Cardiac muscle cell (in vitro differentiated cells and primary cell): ENCODE results near the gene SPIRE2. TPM values are rescaled to one million over a fixed set of nuclear protein-coding genes. Genes with fewer than 3 reads are reported as not detected.

Experiments used
- DNase-seq, 2 donors: peaks; one replicate each; pipeline versions ENCODE4 v3.0.0 to v3.0.0-alpha.2; 2010 to 2017; ENCODE audit warnings: low read depth in 1 of 2, low spot score in 1 of 2
- H3K27ac ChIP-seq: fragments of 200-600 bp; sonication (generic); 2 replicates; pipeline ENCODE4 v1.5.1; 2016
- H3K27me3 ChIP-seq: fragments of 200-600 bp; sonication (generic); 2 replicates; pipeline ENCODE4 v1.6.0; 2016; ENCODE audit warnings: control low read depth
- H3K36me3 ChIP-seq: fragments of 200-600 bp; sonication (generic); 2 replicates; pipeline ENCODE4 v1.5.1; 2016; ENCODE audit warnings: control low read depth
- H3K4me1 ChIP-seq: fragments of 200-600 bp; sonication (generic); 2 replicates; pipeline ENCODE4 v1.8.1; 2017; ENCODE audit warnings: low read depth, mild to moderate bottlenecking, mixed run types
- H3K4me3 ChIP-seq: fragments of 200-600 bp; sonication (generic); 2 replicates; pipeline ENCODE4 v1.5.1; 2016; ENCODE audit warnings: mild to moderate bottlenecking
- H3K9me3 ChIP-seq: fragments of 200-600 bp; sonication (generic); 2 replicates; pipeline ENCODE4 v1.5.1; 2017; ENCODE audit warnings: low read depth, mild to moderate bottlenecking, control low read depth
- polyA plus RNA-seq: library from polyadenylated mRNA; unstranded; fragments of >200 nt; fragmentation: Nextera tagmentation; extraction: Ambion mirVana; gene quantifications from 2 replicates; pipeline ENCODE4 v1.2.1, GENCODE V29; 2016
- total RNA-seq: library from RNA; depleted of rRNA; stranded (reverse); fragments of >200 nt; gene quantifications from 2 replicates; pipeline ENCODE4 v1.2.3, GENCODE V29; 2016
- TF ChIP-seq, protein P1 (sequence below): IDR thresholded peaks from 2 replicates; pipeline ENCODE4 v1.5.1; 2012; ENCODE audit warnings: low read depth, mild to moderate bottlenecking, low read length

Gene SPIRE2
- total and polyA plus RNA-seq, 2 experiments from 2014 or later = 3.8 to 7.8 TPM

DNA sequence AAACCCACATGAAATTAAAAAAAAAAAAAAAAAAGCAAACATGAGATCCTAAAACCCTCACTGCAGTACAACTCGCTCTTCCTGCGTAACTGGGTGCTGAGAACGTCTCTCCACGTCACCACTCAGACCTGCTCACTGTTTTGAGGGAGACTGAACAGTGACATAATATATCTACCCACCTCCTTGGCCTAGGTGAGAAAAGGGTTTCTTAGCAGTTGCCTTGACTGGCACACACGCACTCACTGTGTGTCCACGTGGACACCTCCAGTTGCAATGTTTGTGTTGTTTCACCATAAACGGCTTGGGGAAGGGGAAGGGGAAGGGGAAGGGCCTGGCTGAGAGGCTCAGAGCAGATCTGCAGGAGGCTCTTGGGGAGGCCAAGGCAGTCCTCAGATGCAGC, 43.9 kb upstream of the SPIRE2 start:
- no peaks in the 10 kb centered on the region for H3K4me1 ChIP-seq
- TF ChIP-seq, protein P1, sequence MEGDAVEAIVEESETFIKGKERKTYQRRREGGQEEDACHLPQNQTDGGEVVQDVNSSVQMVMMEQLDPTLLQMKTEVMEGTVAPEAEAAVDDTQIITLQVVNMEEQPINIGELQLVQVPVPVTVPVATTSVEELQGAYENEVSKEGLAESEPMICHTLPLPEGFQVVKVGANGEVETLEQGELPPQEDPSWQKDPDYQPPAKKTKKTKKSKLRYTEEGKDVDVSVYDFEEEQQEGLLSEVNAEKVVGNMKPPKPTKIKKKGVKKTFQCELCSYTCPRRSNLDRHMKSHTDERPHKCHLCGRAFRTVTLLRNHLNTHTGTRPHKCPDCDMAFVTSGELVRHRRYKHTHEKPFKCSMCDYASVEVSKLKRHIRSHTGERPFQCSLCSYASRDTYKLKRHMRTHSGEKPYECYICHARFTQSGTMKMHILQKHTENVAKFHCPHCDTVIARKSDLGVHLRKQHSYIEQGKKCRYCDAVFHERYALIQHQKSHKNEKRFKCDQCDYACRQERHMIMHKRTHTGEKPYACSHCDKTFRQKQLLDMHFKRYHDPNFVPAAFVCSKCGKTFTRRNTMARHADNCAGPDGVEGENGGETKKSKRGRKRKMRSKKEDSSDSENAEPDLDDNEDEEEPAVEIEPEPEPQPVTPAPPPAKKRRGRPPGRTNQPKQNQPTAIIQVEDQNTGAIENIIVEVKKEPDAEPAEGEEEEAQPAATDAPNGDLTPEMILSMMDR = no peak
- no peaks in the 10 kb centered on the region for H3K27me3 ChIP-seq
- H3K27ac ChIP-seq = no peak overlapping the region
- H3K9me3 ChIP-seq = no peaks in the 10 kb centered on the region
- DNase-seq = no peak
- no peaks in the 10 kb centered on the region for H3K36me3 ChIP-seq
- no peak overlapping the region for H3K4me3 ChIP-seq

DNA sequence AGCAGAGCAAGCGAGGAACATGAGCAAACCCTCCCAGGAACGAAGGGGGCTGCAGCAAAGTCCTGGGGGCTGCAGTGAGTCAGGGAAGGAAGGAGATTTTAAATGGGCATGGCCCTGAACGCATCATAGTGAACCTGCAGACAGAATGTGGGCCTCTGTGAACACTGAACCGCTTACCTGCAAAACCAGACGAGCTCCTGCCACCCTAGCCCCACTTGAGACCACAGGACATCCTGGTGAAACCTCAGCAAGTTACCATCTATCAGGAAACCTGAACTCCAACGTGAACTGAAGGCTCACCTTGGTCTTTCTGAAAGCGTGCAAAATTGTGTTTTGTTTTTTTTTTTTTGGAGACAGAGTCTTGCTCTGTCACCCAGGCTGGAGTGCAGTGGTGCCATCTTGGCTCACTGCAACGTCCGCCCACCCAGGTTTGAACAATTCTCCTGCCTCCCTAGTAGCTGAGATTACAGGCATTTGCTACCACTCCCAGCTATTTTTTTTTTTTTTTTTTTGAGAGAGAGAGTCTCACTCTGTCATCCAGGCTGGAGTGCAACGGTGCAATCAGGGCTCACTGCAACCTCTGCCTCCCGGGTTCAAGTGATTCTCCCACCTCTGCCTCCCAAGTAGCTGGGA, 42.6 kb upstream of the SPIRE2 start:
- H3K27ac ChIP-seq = no peak overlapping the region
- no peaks in the 10 kb centered on the region for H3K36me3 ChIP-seq
- no peaks in the 10 kb centered on the region for H3K27me3 ChIP-seq
- TF ChIP-seq, protein P1 = no peak
- no peaks in the 10 kb centered on the region for H3K4me1 ChIP-seq
- H3K9me3 ChIP-seq = no peaks in the 10 kb centered on the region
- no peak overlapping the region for H3K4me3 ChIP-seq
- no peak for DNase-seq

DNA sequence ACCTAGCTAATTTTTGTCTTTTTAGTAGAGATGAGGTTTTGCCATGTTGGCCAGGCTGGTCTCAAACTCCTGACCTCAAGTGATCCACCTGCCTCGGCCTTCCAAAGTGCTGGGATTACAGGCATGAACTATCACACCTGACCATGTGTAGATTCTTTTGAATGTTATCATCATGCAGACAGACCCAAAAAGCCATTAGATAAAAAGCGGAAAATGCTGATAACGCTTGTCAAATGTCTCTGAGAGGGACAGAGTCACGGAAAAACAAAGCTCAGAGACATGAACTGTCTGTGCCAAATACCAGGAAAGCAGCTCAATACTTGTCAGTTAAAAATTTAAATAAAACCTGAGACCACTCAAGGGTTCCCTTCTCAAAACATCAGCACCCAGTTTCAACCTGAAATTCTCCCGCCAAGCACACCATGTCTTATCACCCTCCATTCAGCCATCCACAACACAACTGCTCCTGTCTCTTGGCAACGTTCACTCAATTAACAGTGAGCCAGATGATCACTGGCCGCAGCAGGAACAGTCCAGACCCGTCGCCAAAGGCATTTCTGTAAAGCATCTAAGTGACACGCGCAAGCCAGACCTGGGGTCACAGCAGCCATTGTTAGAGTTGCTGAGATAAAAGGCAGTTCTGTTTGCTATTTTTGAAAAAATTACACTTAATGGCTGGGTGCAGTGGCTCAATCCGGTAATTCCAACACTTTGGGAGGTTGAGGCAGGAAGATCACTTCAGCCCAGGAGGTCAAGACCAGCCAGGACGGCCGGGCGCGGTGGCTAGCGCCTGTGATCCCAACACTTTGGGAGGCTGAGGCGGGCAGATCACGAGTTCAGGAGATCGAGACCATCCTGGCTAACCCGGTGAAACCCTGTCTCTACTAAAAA, 41.6 kb upstream of the SPIRE2 start:
- H3K27ac ChIP-seq = peak overlapping the region; percentile 57

DNA sequence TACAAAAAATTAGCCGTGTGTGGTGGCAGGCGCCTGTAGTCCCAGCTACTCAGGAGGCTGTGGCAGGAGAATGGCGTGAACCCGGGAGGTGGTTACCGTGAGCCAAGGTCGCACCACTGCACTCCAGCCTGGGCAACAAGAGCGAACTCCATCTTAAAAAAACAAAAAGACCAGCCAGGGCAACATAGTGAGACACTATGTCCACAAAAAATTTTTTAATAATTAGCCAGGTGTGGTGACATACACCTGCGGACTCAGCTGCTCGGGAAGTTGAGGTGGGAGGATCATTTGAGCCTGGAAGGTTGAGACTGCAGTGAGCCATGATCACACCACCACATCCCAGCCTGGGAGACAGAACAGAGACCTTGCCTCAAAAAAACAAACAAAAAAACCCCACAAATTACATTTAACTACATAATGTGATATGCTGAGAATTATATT, 40.9 kb upstream of the SPIRE2 start:
- DNase-seq = no peak
- Histone ChIP-seq H3K4me1 (no peaks in the 10 kb centered on the region), H3K27ac (peak overlapping the region; percentile 57), H3K4me3 (no peak overlapping the region), H3K9me3 (no peaks in the 10 kb centered on the region), H3K36me3 (no peaks in the 10 kb centered on the region), H3K27me3 (no peaks in the 10 kb centered on the region)
- TF ChIP-seq, protein P1 = no peak

More for the DNA sequence above, 41.6 kb upstream of the SPIRE2 start:
- no peaks in the 10 kb centered on the region for H3K36me3 ChIP-seq
- no peak overlapping the region for H3K4me3 ChIP-seq
- no peaks in the 10 kb centered on the region for H3K27me3 ChIP-seq
- DNase-seq = peak in 1 of 2 donors; percentile 54
- TF ChIP-seq, protein P1 = no peak
- no peaks in the 10 kb centered on the region for H3K9me3 ChIP-seq
- no peaks in the 10 kb centered on the region for H3K4me1 ChIP-seq

DNA sequence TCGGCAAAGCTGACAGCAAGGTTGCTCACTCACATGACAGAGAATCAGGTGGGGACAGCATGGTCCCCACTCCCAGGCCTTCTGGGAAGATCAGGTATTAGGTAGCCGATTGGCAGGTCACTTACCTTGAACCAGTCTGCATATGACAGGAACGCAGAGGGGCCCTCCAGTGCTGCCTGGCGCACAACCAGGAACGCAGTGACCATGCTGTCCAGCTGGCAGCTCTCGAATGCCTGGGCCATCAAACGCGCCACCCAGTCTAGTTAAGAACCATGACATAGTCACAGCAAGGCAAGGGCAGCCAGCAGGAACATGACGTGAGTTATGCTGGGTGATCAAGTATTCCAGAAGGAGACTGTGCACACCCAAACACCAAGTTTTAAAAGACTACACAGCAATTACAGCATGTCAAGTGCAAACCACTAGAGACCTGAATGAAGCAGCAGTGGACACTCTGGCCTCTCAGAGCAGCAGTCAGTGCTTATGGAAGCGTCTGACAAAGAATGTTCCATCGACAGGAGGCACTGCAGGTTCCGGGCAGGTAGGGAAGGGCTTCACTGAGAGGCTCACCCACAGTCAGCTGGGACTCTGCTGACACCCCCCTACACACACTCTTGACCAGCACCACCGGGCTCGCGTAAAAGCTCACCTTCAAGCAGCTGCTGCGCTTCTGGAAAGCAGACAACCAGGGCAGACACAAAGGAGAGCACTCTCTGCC, 36.8 kb upstream of the SPIRE2 start:
- no peaks in the 10 kb centered on the region for H3K27me3 ChIP-seq
- DNase-seq = no peak
- TF ChIP-seq, protein P1 = no peak

More for the DNA sequence above, 36.8 kb upstream of the SPIRE2 start:
- Histone ChIP-seq H3K27ac (no peak overlapping the region), H3K36me3 (peaks cover 3% of the 10 kb centered on the region), H3K9me3 (no peaks in the 10 kb centered on the region), H3K4me1 (no peaks in the 10 kb centered on the region), H3K4me3 (no peak overlapping the region)
